A549 (cell line): ENCODE measurements around the gene TTC16.

Experiments
- CBX2 ChIP-seq: fragments of 200-600 bp; sonication (generic); IDR thresholded peaks from 2 replicates; pipeline ENCODE4 v1.6.1; 2016; ENCODE audit warnings: low read depth, mild to moderate bottlenecking, borderline replicate concordance
- JUN ChIP-seq, 2 experiments: fragments of >200 bp; sonication (Bioruptor Twin); formaldehyde crosslinking; IDR thresholded peaks; 2 replicates in 1 of 2; 3 replicates in 1 of 2; pipeline ENCODE4 v1.6.1; 2016 to 2017
- NPAS2 ChIP-seq: fragments of 250-450 bp; sonication (Bioruptor Pico); IDR thresholded peaks from 2 replicates; pipeline ENCODE4 v1.8.0; 2022; ENCODE audit warnings: mild to moderate bottlenecking, moderate library complexity, borderline replicate concordance
- POLR2A ChIP-seq: IDR thresholded peaks from 2 replicates; pipeline ENCODE4 v1.6.1; 2012; ENCODE audit warnings: mild to moderate bottlenecking, low read length
- TP53 ChIP-seq: fragments of 250-450 bp; sonication (Bioruptor Pico); IDR thresholded peaks from 2 replicates; pipeline ENCODE4 v1.5.0; 2021; ENCODE audit warnings: mild to moderate bottlenecking, moderate library complexity
- TF ChIP-seq, protein P1 (sequence below): fragments of >200 bp; sonication (Bioruptor Twin); formaldehyde crosslinking; IDR thresholded peaks from 3 replicates; pipeline ENCODE4 v1.5.1; 2016
- TF ChIP-seq, protein P2 (sequence below): fragments of 200-600 bp; sonication (generic); IDR thresholded peaks from 2 replicates; pipeline ENCODE4 v1.6.1; 2016; ENCODE audit warnings: antibody characterized with exemption, mild to moderate bottlenecking, moderate library complexity
- TF ChIP-seq, protein P3 (sequence below): fragments of 450-650 bp; IDR thresholded peaks from 2 replicates; pipeline ENCODE4 v1.6.1; 2014; ENCODE audit warnings: antibody characterized with exemption
- TF ChIP-seq, protein P4 (sequence below): IDR thresholded peaks from 2 replicates; pipeline ENCODE4 v1.6.1; 2012

DNA sequence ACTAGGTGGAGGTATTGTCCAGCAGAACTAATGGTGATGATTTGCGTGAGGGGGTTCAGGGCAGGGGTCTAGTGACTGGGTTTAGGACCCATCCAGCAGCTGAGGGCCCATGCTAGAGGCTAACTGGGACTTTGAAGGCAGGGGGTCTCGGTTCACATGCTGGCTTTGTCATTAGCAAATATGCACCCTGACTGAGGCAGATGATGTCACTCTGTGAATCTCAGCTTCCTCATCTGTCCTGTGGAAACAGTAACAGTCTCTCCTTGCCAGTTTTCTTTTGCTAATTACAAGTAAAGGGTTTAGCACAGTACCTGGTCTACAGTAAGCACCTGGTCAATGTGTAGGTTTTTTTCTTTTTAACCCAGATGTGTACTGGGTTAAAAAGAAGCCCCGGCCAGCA, 57.4 kb downstream of the TTC16 start:
- TF ChIP-seq, protein P1, sequence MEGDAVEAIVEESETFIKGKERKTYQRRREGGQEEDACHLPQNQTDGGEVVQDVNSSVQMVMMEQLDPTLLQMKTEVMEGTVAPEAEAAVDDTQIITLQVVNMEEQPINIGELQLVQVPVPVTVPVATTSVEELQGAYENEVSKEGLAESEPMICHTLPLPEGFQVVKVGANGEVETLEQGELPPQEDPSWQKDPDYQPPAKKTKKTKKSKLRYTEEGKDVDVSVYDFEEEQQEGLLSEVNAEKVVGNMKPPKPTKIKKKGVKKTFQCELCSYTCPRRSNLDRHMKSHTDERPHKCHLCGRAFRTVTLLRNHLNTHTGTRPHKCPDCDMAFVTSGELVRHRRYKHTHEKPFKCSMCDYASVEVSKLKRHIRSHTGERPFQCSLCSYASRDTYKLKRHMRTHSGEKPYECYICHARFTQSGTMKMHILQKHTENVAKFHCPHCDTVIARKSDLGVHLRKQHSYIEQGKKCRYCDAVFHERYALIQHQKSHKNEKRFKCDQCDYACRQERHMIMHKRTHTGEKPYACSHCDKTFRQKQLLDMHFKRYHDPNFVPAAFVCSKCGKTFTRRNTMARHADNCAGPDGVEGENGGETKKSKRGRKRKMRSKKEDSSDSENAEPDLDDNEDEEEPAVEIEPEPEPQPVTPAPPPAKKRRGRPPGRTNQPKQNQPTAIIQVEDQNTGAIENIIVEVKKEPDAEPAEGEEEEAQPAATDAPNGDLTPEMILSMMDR: no peak
- TF ChIP-seq, protein P2, sequence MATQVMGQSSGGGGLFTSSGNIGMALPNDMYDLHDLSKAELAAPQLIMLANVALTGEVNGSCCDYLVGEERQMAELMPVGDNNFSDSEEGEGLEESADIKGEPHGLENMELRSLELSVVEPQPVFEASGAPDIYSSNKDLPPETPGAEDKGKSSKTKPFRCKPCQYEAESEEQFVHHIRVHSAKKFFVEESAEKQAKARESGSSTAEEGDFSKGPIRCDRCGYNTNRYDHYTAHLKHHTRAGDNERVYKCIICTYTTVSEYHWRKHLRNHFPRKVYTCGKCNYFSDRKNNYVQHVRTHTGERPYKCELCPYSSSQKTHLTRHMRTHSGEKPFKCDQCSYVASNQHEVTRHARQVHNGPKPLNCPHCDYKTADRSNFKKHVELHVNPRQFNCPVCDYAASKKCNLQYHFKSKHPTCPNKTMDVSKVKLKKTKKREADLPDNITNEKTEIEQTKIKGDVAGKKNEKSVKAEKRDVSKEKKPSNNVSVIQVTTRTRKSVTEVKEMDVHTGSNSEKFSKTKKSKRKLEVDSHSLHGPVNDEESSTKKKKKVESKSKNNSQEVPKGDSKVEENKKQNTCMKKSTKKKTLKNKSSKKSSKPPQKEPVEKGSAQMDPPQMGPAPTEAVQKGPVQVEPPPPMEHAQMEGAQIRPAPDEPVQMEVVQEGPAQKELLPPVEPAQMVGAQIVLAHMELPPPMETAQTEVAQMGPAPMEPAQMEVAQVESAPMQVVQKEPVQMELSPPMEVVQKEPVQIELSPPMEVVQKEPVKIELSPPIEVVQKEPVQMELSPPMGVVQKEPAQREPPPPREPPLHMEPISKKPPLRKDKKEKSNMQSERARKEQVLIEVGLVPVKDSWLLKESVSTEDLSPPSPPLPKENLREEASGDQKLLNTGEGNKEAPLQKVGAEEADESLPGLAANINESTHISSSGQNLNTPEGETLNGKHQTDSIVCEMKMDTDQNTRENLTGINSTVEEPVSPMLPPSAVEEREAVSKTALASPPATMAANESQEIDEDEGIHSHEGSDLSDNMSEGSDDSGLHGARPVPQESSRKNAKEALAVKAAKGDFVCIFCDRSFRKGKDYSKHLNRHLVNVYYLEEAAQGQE: no peak
- TF ChIP-seq TP53 (no peak), POLR2A (no peak), JUN (IDR thresholded peaks at IDR 0.05) (no peak), CBX2 (no peak), NPAS2 (CRISPR knock-in tag) (no peak)
- TF ChIP-seq, protein P3, sequence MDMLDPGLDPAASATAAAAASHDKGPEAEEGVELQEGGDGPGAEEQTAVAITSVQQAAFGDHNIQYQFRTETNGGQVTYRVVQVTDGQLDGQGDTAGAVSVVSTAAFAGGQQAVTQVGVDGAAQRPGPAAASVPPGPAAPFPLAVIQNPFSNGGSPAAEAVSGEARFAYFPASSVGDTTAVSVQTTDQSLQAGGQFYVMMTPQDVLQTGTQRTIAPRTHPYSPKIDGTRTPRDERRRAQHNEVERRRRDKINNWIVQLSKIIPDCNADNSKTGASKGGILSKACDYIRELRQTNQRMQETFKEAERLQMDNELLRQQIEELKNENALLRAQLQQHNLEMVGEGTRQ: no peak
- TF ChIP-seq, protein P4, sequence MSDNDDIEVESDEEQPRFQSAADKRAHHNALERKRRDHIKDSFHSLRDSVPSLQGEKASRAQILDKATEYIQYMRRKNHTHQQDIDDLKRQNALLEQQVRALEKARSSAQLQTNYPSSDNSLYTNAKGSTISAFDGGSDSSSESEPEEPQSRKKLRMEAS: no peak
